ENCODE measurements around the gene NETO2.

GRCh38 chr16:47127541-47127940, 16.2 kb downstream of the NETO2 start:
- no peak for TF ChIP-seq CTCF (IDR thresholded peaks at IDR 0.05; ENCODE audit: insufficient read depth, low read length, poor library complexity, severe bottlenecking)
- TF ChIP-seq EZH2phosphoT487 (conservative IDR thresholded peaks at IDR 0.05; ENCODE audit: low read length): no peak
